K562 (cell line): ENCODE measurements around the gene SNAPC5. TPM values are rescaled to one million over a fixed set of nuclear protein-coding genes. Genes with fewer than 3 reads are reported as not detected.

ENCODE experiments used
- CTBP1 ChIP-seq: fragments of 450-650 bp; IDR thresholded peaks from 2 replicates; pipeline ENCODE4 v1.6.1; 2016; ENCODE audit warnings: borderline replicate concordance
- HNRNPL ChIP-seq: fragments of 200-400 bp; formaldehyde crosslinking; IDR thresholded peaks from 2 replicates; pipeline ENCODE4 v1.6.1; 2017; ENCODE audit warnings: low read depth, mild to moderate bottlenecking, low read length
- L3MBTL2 ChIP-seq: fragments of 450-650 bp; IDR thresholded peaks from 2 replicates; pipeline ENCODE4 v1.6.1; 2016; ENCODE audit warnings: mild to moderate bottlenecking, moderate library complexity
- LARP7 ChIP-seq: fragments of 450-650 bp; IDR thresholded peaks from 2 replicates; pipeline ENCODE4 v1.6.1; 2016
- LCOR ChIP-seq: sonication (generic); formaldehyde crosslinking; IDR thresholded peaks from 2 replicates; pipeline ENCODE4 v1.8.0; 2022; ENCODE audit warnings: mild to moderate bottlenecking, missing genetic modification reagents
- NR3C1 ChIP-seq: sonication (generic); formaldehyde crosslinking; IDR thresholded peaks from 2 replicates; pipeline ENCODE4 v1.8.1; 2022; ENCODE audit warnings: missing genetic modification reagents
- PCBP2 ChIP-seq: fragments of 200-400 bp; formaldehyde crosslinking; IDR thresholded peaks from 2 replicates; pipeline ENCODE4 v1.6.1; 2018; ENCODE audit warnings: low read length, low read depth, mild to moderate bottlenecking, moderate library complexity; ENCODE audit not compliant: poor library complexity, severe bottlenecking
- RERE ChIP-seq: sonication (generic); formaldehyde crosslinking; IDR thresholded peaks from 2 replicates; pipeline ENCODE4 v1.8.0; 2023; ENCODE audit warnings: missing genetic modification reagents, mild to moderate bottlenecking, borderline replicate concordance
- TBL1XR1 ChIP-seq, 2 experiments: IDR thresholded peaks; 2 replicates each; pipeline ENCODE4 v1.6.1; 2012; ENCODE audit warnings: improper control_type of control experiment in 2 of 2, low read length in 2 of 2, mild to moderate bottlenecking in 1 of 2
- ZBTB40 ChIP-seq, 2 experiments: fragments of 450-650 bp in 1 of 2; sonication (generic) in 1 of 2; formaldehyde crosslinking in 1 of 2; IDR thresholded peaks; 2 replicates each; pipeline versions ENCODE4 v1.7.1 to v1.9.0; 2016 to 2022; ENCODE audit warnings: inconsistent platforms in 1 of 2, mild to moderate bottlenecking in 1 of 2, missing genetic modification reagents in 1 of 2
- ZNF133 ChIP-seq: fragments of 250-450 bp; sonication (Bioruptor Pico); IDR thresholded peaks from 2 replicates; pipeline ENCODE4 v1.4.0; 2020; ENCODE audit warnings: mild to moderate bottlenecking
- ZNF217 ChIP-seq: sonication (generic); formaldehyde crosslinking; IDR thresholded peaks from 2 replicates; pipeline ENCODE4 v1.8.0; 2022; ENCODE audit warnings: mild to moderate bottlenecking, missing genetic modification reagents
- polyA plus RNA-seq, 8 experiments: library from polyadenylated mRNA; depleted of rRNA in 4 of 8; stranded (reverse) in 5 of 8; unstranded in 3 of 8; fragments of >200 nt; fragmentation: Nextera tagmentation in 2 of 8; fragmentation: Illumina TruSeq in 1 of 8; extraction: Ambion mirVana in 2 of 8; extraction: Trizol in 1 of 8; gene quantifications; 2 replicates each; pipeline versions ENCODE4 v1.2.1 to v1.2.3, GENCODE V29; 2011 to 2014; ENCODE audit warnings: inconsistent platforms in 1 of 8, missing spikeins in 1 of 8
- total RNA-seq, 7 experiments: library from RNA; depleted of rRNA in 6 of 7; stranded (reverse); fragments of >200 nt in 6 of 7; fragmentation: Illumina TruSeq in 2 of 7; extraction: Trizol in 2 of 7; gene quantifications; 2 replicates each; pipeline versions ENCODE4 v1.2.1 to v1.2.3, GENCODE V29; 2011 to 2021; ENCODE audit warnings: low replicate concordance in 1 of 7

Gene SNAPC5
- total and polyA plus RNA-seq, 9 of the 15 experiments (the other 6 are each of a cell fraction or from before 2014, with no cell fraction given) = 52.8 to 155 (median 96.5) TPM

- no peak for TF ChIP-seq RERE (CRISPR knock-in tag)
- no peak for TF ChIP-seq NR3C1
- TF ChIP-seq ZBTB40 (IDR thresholded peaks at IDR 0.05) = peak; percentile 74
- TF ChIP-seq ZBTB40 (CRISPR knock-in tag; IDR thresholded peaks at IDR 0.05) = no peak
- TF ChIP-seq CTBP1 = peak; percentile 82
- no peak for TF ChIP-seq PCBP2
- TF ChIP-seq ZNF217 (CRISPR knock-in tag) = no peak
- peak in 1 of 2 experiments; percentile 84; a peak in 2 of 4 replicates for TF ChIP-seq TBL1XR1 (IDR thresholded peaks at IDR 0.05; ENCODE audit: low read length in 2 of 2)
- peak; percentile 88 for TF ChIP-seq LCOR (CRISPR knock-in tag)
- TF ChIP-seq ZNF133 = no peak
- 0 out of 2 replicates have a peak, but pooled peaks have one; percentile 52 for TF ChIP-seq HNRNPL
- 0 out of 2 replicates have a peak, but pooled peaks have one; percentile 60 for TF ChIP-seq L3MBTL2
- TF ChIP-seq LARP7 = no peak
These were observed at the start of gene SNAPC5 (continued) for GRCh38 chr15:66497502-66498455.
